SK-MEL-5 (cell line): ENCODE data around the gene ANKS1A. TPM values are rescaled to one million over a fixed set of nuclear protein-coding genes. Genes with fewer than 3 reads are reported as not detected.

Experiments used
- DNase-seq: peaks from one replicate; pipeline ENCODE4 v3.0.0-alpha.2; 2016; ENCODE audit warnings: low read depth, low spot score
- in situ Hi-C: cut with HindIII; loops from 2 replicates; pipeline ENCODE4 v1.10.0; 2016; ENCODE audit warnings: low sequenced_read_pairs, high pct_unique_total_duplicates, low pct_unique_long_range_greater_than_20kb
- total RNA-seq: library from RNA; depleted of rRNA; stranded (reverse); fragments of >200 nt; shearing (Covaris generic); gene quantifications from 2 replicates; pipeline ENCODE4 v1.2.3, GENCODE V29; 2014

Gene ANKS1A
- total RNA-seq, 1 experiment from 2014 or later = 13.6 TPM

DNA sequence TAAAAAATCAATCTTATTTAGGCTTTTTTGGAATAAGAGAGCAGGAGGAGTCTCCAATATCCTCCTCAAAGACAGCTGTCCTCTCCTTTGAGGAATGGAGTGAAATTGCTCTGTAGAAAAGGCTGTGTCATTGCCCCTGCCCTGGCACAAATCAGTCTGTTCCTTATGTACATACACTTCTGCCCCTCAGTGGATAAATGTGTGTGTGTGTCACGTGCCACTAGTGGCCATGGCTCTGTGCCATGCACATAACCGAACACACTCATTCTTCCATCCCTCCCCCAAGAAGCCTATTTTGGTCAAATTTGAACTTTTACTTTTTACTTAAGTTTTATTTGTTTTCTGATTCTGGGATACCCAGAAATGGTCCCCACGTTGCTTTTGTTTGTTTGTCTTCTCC lies 49.2 kb downstream of the ANKS1A start:
- no peak for DNase-seq
- in situ Hi-C loops = no loop called here

DNA sequence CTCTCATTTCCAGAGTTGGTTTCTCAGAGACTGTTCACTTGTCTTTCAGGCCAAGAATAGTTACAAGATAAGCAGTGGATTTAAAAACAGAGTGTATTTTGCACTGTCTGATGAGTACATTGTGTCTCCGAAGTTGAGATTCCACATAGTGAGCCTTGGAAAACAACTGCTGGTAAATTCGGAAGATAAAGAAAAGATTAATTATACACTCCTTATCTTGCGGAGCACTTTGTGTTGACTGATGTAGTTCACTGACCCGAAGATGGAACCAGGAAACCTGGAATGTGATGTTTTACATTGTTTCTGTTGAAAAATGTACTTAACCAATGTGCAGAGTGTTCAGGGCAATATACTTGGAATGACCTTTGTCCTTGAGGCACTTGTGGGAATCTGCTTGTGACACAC lies 51.0 kb downstream of the ANKS1A start:
- DNase-seq = no peak
- in situ Hi-C loops = no loop called here

DNA sequence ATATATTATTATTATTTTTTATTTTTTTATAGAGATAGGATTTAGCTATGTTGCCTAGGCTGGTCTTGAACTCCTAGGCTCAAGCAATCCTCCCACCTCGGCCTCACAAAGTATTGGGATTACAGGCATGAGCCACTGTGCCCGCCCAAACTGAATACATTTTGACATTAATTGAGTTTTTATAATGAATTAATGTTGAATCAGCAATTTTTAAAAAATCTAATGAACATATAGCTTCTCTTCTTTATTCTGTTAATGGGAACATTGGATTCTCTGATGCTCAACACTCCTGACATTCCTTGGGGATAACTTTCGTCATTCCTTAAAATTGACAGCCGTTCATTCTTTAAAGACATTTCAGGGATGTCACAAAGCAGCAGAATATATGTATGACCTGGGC lies 52.4 kb downstream of the ANKS1A start:
- in situ Hi-C loops = no loop called here

DNA sequence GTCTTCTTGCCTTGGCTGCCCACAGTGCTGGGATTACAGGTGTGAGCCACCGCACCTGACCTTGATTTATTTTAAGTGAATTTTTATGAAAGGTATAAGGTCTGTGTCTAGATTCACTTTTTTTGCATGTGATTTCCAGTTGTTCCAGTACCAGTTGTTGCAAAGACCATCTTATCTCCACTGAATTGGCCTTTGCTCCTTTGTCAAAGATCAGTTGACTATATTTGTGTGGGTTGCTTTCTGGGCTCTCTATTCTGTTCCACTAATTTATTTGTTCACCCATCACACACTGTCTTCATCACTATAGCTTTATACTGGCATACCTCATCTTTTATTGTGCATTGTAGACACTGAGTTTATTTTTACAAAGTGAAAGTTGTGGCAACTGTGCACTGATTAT lies 56.3 kb downstream of the ANKS1A start:
- no peak for DNase-seq
- in situ Hi-C loops = no loop called here

More for the DNA sequence above, 52.4 kb downstream of the ANKS1A start:
- DNase-seq = no peak

DNA sequence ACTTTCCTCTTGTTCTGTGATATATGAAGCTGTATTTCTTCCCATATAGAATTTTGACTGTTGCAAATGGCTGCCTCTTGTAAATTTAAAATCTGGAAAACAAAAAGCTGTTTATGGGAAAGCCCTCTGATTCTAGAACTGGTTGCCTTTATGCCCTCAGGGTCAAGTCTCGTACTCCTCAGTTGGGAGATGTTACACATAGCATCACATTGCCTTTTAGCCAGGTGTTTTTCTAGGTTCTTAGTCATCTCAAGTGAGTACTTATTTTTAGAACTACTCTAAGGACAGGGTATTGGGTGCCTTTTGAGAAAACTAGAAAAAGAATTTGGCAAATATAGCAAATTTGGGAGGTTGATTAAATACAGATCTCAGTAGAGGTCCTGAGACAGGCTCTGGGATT lies 58.5 kb downstream of the ANKS1A start:
- in situ Hi-C loops = no loop called here

DNA sequence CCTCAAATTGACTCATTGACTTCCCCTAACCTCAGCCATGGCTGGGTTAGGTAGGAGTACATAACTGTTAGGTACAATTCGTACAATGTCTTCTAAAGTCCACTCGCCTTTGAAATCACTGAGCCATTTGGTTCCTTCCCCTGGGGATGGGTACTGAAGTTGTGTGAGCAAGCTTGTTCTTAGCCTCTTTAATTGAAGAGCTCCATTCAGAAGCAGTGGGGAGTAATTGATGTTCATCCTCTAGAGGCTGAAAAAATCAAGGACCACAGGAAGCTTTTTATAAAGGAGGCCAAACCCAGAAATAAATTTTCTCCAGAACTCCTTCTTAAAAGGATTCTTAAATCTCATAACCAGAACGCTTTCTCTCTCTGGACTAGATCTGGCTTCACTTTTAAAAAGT lies 60.6 kb downstream of the ANKS1A start:
- no peak for DNase-seq
- in situ Hi-C loops = no loop called here

More for the DNA sequence above, 58.5 kb downstream of the ANKS1A start:
- no peak for DNase-seq

DNA sequence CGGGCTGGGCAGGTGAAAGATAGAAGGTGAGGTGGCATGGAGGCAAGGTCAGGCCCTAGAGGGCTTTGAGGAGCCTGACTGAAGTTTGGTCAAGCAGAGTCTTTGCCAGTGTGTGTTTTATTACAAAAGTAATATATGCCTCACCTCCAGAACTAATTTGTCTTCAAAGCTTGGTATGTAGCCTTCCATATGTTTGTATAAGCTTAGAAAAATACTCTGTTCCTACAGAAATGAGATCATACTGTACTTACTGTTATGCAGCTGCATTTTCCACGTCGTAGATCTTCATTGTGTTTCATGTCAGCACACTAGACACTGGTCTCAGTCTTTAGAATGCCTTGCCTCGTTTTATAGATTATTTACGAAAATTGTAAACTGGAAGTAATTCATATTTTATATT lies 61.8 kb downstream of the ANKS1A start:
- no peak for DNase-seq
- in situ Hi-C loops = no loop called here

DNA sequence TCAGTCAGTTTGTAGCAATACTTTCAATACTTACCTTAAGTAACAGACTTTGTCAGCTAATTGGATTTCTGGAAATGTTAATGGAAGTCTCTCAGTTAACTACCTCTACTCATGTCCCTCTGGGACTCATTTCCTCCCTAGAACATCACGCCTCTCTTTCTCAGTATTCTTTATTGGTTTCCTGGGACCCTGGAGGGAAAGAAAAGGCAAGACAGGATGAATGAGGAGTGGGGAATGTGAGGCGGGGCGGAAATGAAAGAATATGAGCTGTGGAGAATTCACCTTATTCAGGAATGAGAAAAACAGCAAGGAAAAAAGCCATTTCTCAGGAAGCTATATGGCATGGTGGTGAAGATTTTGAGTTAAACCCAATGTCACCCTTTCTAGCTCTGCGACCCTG lies 62.7 kb downstream of the ANKS1A start:
- in situ Hi-C loops = no loop called here
- no peak for DNase-seq

DNA sequence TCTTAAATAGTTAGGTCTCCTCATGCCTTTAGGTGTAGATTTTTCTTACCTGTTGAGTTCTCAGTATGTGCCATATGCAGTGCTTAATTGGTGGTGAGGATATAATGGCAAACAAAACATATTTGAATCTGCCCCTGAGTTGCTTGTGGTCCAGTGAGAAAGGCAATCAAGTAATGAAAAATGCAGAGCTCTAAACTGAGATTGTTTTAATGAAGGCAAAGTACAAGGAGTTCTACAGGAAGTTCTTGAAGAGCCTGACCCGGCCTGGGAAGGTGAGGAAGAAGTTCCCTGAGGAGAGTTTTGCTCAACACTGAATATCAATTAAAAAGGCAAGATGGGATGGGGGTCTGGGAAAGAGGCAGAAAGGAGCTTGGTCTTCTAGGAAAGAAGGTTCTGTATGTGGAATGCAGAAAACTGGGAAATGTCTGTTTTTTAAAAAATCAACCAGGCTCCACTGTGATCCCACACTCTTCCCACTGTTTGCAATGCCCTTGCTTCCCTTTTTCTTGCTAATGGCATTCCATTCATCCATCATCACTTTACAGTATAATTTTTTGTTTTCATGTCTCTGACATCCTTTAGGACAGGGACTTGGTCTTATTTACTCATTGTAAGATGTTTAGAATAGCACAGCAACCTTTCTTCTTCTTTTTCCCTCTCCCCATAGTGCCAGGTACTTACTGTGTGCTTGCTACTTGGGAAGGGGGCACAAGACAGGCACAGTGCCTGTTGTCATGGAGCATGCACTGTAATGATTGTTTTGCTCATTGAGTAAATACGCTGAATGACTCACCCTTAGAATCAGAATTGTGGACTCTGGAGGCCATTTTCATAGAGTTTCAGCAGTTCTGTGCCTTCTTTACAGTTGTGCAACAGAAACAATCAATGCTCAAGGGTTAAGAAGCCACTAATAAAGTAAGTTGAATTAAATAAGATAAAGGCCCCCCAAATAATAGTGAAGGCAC lies 64.3 kb downstream of the ANKS1A start:
- DNase-seq = no peak
- in situ Hi-C loops = no loop called here

DNA sequence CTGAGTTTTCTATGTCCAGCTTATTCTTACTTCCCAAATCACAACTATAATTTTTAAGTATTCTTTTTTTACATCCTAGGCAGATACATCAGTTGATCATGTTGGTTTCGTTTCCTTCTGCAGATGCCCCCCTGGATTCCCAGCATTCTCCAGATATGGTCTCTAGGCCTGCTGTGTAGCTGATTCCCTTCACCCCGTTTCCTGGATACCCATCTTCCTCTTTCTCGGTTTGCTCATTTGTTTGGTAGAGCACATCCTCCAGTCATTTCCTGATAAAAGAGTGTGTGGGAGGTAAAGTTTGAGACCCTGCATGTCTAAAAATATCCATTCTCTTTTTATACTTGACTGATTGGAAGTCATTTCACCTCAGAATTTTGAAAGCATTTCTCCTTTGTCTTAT lies 66.4 kb downstream of the ANKS1A start:
- DNase-seq = no peak
- in situ Hi-C loops = no loop called here

DNA sequence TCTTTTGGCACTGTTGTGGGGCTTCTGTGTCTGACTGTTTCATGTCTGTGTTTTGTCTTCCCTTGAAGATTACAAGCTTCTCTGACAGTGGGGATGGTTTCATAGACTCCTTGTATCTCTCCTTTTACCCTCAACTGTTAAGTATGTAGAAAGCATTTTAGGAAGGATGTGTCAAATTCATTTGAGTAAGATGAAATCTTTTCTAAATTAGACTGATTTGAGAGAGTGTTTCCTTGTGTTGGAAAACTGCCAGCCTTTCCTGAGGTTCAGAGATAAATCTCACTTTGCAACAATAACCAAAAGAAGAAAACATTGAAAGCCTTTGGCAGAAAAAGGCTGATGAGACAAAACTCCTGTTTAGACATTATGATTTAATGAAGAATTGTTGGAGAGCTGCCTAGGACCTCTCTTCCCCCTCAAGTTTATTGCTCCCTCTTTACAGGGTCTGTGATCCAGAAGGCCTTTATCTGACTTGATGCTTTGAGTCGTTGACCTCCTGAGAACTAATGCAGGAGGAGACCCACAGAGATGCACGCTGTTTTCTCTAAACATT lies 68.3 kb downstream of the ANKS1A start:
- in situ Hi-C loops = no loop called here

DNA sequence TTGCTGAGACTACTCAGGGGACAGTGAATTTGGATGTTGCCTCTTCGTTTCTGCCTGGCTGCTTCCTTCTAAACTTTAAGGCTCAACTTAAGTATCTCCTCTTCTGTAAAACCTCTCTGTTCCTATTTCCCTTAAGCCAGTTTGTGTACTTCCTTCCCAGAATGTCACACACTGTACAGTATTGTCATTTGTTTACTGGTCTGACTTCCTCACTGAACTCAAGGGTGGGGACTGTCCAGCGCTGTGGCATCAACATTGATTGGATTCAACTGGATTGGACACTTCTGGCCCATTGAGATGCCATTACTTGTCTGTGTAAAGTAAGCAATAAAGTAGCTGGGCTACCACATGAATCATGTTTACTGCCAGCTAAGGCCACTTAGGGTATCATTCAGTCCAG lies 69.7 kb downstream of the ANKS1A start:
- no peak for DNase-seq

More for the DNA sequence above, 68.3 kb downstream of the ANKS1A start:
- no peak for DNase-seq

DNA sequence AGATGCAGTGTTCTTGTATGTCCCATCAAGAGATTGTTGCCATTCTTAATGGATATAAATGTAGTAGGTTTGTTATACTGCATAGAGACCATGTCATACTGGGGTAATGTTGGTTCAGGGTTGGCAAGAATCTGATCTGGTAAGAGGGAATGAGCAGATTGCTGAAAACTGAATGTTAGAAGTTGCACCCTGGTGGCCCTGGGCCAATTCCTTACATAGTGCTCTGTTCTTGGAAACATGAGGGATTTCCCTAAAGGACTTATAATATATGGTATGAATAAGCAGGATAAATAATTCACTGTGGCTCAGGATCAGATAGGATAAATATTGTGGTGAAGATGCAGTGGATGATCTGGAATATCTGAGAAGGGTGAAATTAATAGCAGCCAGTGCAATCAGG lies 70.2 kb downstream of the ANKS1A start:
- no peak for DNase-seq
- in situ Hi-C loops = no loop called here

More for the DNA sequence above, 69.7 kb downstream of the ANKS1A start:
- in situ Hi-C loops = no loop called here

DNA sequence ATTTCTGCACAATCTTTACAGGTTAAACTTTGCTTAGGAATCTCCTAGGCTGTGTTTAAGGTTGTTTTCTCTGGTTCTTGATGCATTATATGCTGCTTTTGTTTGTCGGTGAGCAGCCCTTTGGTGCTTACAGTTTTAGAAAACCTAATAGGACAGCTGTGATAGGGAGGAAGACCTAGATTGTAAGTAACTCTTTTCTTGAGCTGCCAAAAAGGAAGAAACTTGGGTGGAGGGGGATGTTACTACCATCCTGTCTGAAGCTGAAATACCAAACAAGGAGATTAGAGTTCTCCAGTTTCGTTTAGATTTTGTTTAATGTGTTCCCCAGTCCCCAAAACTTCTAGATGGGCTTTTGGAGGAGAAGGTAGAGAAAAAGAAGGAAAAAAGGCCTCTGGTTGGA lies 72.0 kb downstream of the ANKS1A start:
- DNase-seq = no peak
- in situ Hi-C loops = no loop called here

DNA sequence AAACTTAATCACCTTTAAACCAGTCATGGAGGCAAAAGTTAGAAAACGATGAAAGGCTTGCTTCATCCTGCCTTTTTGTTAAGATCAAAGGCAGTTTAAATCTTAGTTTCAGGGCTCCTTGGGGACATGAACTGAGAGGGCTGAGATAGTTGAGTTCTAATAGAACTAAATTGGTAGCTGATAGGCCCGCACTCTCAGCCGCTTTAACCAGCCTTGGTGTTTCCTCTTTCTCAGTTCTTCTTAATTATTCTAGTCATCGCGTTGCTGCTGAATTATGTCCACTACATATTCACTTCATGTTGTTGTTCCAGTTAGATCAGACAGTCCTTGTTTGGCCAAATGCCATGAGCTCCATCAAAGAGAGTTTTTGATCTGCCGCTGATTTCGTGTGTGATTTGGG lies 72.5 kb downstream of the ANKS1A start:
- in situ Hi-C loops = no loop called here
- DNase-seq = no peak

DNA sequence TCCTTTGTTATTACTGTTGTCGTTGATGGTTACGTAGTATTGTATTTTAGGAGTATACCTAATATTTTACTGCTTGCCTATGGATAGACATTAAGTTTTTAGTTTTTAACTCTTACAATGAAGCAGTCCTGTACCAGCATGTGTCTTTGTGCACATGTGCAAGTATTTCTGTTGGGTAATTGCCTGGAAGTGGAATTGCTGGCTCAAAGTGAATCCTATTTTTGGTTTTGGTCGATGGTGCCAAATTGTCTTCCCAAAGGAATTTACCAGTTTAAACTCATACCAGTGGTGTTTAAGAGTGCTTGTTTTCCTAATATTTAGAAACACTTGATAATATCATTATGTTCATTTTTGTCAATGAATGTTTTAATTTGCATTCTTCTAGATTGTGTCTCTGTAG lies 75.5 kb downstream of the ANKS1A start:
- DNase-seq = no peak
- in situ Hi-C loops = no loop called here

DNA sequence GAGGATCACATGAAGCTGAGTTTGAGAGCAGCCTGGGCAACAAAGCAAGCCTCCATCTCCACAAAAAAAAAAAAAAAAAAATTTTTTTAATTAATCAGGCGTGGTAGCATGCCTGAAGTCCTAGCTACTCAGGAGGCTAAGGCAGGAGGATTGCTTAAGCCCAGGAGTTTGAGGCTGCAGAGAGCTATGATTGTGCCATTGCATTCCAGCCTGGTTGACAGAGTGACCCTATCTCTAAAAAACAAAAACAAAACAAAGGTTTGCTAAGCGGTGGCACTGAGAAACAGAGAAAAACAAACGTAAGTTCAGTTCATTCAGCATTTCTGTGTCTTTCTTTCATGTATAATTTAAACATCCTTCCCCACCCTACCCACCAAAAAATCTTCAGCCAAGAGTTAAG lies 78.4 kb downstream of the ANKS1A start:
- no peak for DNase-seq
- in situ Hi-C loops = no loop called here

DNA sequence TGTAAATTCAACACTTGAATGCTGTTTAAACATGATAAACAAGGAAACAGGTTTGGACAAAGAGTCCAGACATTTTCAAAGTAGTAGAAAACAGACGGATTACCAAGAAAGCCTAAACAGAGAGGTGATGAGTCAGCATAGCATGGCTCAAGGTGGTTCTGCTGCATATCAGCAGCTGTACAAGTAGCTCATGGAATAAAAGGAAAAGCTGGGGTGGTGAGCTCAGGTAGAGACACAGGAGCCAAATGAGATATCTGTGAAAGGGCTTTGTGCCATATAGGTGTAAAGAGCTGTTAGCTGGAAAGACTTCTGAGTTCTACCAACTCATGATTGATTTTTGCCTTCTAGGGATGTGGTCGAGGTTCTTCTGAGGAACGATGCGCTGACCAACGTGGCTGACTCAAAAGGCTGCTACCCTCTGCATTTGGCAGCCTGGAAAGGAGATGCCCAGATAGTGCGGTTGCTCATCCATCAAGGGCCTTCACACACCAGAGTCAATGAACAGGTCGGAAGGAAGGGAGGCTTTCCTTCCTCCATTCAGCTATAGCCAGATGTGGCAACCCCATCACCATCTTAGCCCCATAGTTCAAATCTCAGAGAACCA lies 80.7 kb downstream of the ANKS1A start:
- DNase-seq = no peak
- in situ Hi-C loops = no loop called here

DNA sequence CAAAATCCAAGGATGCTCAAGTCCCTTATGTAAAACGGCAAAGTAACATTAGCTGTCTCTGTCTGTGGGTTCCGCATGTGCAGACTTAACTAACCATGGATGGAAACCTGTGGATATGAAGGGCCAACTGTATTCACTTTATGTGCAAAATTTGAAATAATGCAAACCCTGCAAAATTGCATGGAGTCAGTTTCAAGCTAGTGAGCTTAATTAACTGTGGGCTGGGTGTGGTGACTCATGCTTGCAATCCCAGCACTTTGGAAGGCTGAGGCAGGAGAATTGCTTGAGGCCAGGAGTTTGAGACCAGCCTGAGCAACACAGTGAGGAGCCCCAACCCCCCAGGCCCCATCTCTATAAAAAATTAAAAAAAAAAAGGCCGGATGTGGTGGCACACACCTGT lies 81.4 kb downstream of the ANKS1A start:
- in situ Hi-C loops = no loop called here

More for the DNA sequence above, 81.4 kb downstream of the ANKS1A start:
- no peak for DNase-seq
